GM23248 (cell line): Measurements from ENCODE around the gene DNAJB8. TPM values are rescaled to one million over a fixed set of nuclear protein-coding genes. Genes with fewer than 3 reads are reported as not detected.
A peak's percentile ranks its signal among the peaks of the same experiment; 100 is the strongest.

Source experiments
- DNase-seq: peaks from one replicate; pipeline ENCODE4 v3.0.0-alpha.2; 2015
- H2AFZ ChIP-seq: fragments of 200-600 bp; sonication (generic); 2 replicates; pipeline ENCODE4 v1.6.1; 2016; ENCODE audit warnings: antibody characterized with exemption
- H3F3A ChIP-seq: fragments of 200-600 bp; sonication (generic); 2 replicates; pipeline ENCODE4 v1.6.1; 2016; ENCODE audit warnings: mild to moderate bottlenecking, antibody characterized with exemption, mixed run types; ENCODE audit not compliant: insufficient read depth
- H3K27ac ChIP-seq: fragments of 200-600 bp; sonication (generic); 2 replicates; pipeline ENCODE4 v1.5.1; 2016; ENCODE audit warnings: mild to moderate bottlenecking
- H3K27me3 ChIP-seq: fragments of 200-600 bp; sonication (generic); replicated peaks from 2 replicates; pipeline ENCODE4 v1.6.1; 2016; ENCODE audit warnings: mild to moderate bottlenecking; ENCODE audit not compliant: insufficient read depth
- H3K36me3 ChIP-seq: fragments of 200-600 bp; sonication (generic); 2 replicates; pipeline ENCODE4 v1.6.1; 2016; ENCODE audit warnings: low read depth, mild to moderate bottlenecking
- H3K4me1 ChIP-seq: fragments of 200-600 bp; sonication (generic); 2 replicates; pipeline ENCODE4 v1.6.1; 2016; ENCODE audit warnings: mild to moderate bottlenecking; ENCODE audit not compliant: insufficient read depth
- H3K4me2 ChIP-seq: fragments of 200-600 bp; sonication (generic); one replicate; pipeline ENCODE4 v1.6.1; 2016; ENCODE audit warnings: mild to moderate bottlenecking; ENCODE audit not compliant: unreplicated experiment
- H3K4me3 ChIP-seq: fragments of 200-600 bp; sonication (generic); 2 replicates; pipeline ENCODE4 v1.5.1; 2016; ENCODE audit warnings: mild to moderate bottlenecking
- H3K79me2 ChIP-seq: fragments of 200-600 bp; sonication (generic); 2 replicates; pipeline ENCODE4 v1.6.1; 2016; ENCODE audit warnings: mild to moderate bottlenecking; ENCODE audit not compliant: insufficient read depth
- H3K9ac ChIP-seq: fragments of 200-600 bp; sonication (generic); 2 replicates; pipeline ENCODE4 v1.6.1; 2016; ENCODE audit warnings: mild to moderate bottlenecking
- H3K9me2 ChIP-seq: fragments of 200-600 bp; sonication (generic); 2 replicates; pipeline ENCODE4 v1.6.1; 2016; ENCODE audit warnings: mixed run types, mild to moderate bottlenecking, moderate library complexity; ENCODE audit not compliant: insufficient read depth
- H3K9me3 ChIP-seq: fragments of 200-600 bp; sonication (generic); one replicate; pipeline ENCODE4 v1.6.1; 2017; ENCODE audit warnings: low read depth
- H4K20me1 ChIP-seq: fragments of 200-600 bp; sonication (generic); 2 replicates; pipeline ENCODE4 v1.6.0; 2016; ENCODE audit not compliant: insufficient read depth
- EZH2 ChIP-seq: fragments of 200-600 bp; sonication (generic); IDR thresholded peaks from 2 replicates; pipeline ENCODE4 v1.6.1; 2018; ENCODE audit warnings: antibody characterized with exemption, mild to moderate bottlenecking; ENCODE audit not compliant: insufficient read depth, poor library complexity, severe bottlenecking
- EZH2phosphoT487 ChIP-seq: fragments of 200-600 bp; sonication (generic); IDR thresholded peaks from 2 replicates; pipeline ENCODE4 v1.6.1; 2018; ENCODE audit warnings: antibody characterized with exemption, moderate library complexity, mild to moderate bottlenecking, low read depth; ENCODE audit not compliant: insufficient read depth
- WGBS, 2 experiments: methylation state at CpG; one replicate each; pipeline ENCODE4 v1.1.6; 2015 to 2017; ENCODE audit warnings: low lambda C conversion rate in 2 of 2, low coverage in 1 of 2; ENCODE audit errors: missing lambda C conversion rate in 2 of 2; 5-methylcytosine and 5-hydroxymethylcytosine counted together
- in situ Hi-C: fragments of 300-500 bp; cut with MboI; formaldehyde crosslinking; loops from 2 replicates; pipeline ENCODE4 v1.15.0; 2020
- polyA plus RNA-seq: library from polyadenylated mRNA; unstranded; fragments of >200 nt; fragmentation: Nextera tagmentation; extraction: Ambion mirVana; gene quantifications from 2 replicates; pipeline ENCODE4 v1.2.1, GENCODE V29; 2016
- total RNA-seq: library from RNA; depleted of rRNA; stranded (reverse); fragments of >200 nt; shearing (Covaris generic); gene quantifications from 2 replicates; pipeline ENCODE4 v1.2.3, GENCODE V29; 2014

The DNAJB8 gene
- total and polyA plus RNA-seq, 2 experiments from 2014 or later = not detected

DNA sequence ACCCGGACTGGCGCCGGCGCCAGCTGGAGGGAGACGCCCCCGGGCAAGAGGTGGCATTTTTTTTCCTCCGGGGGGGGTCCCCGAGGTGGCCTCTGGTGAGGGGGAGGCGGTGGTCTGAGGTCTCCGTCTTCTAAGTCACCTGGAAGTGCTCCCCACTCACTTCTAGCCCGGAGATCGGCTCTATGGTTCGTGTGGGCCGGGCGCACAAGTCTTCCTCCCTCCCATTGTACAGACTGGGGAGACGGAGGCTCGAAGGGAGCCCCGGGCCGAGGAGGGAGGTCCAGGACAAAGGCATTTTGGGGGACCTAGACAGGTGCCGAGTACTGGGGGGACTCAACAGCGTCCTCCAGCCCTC is 21.9 kb upstream of the DNAJB8 start:
- H3F3A ChIP-seq = peaks cover 14% of the 10 kb centered on the region; the same call in 1 of the 2 replicates
- DNase-seq = peak; percentile 48
- no peak for TF ChIP-seq EZH2
- no peak for TF ChIP-seq EZH2phosphoT487
- H3K4me1 ChIP-seq = peaks cover 23% of the 10 kb centered on the region
- H3K9me3 ChIP-seq = no peaks in the 10 kb centered on the region
- in situ Hi-C loops = no loop called here
- 4% methylated on average over 14 to 21 of the region's 21 CpGs for WGBS, 2 experiments
- no peaks in the 10 kb centered on the region for H3K36me3 ChIP-seq
- peak overlapping the region; percentile 85 for H3K4me2 ChIP-seq
- peak overlapping the region; percentile 94 for H3K9ac ChIP-seq
- H3K9me2 ChIP-seq = no peaks in the 10 kb centered on the region
- H3K27me3 ChIP-seq = no peaks in the 10 kb centered on the region
- H3K79me2 ChIP-seq = peaks cover 96% of the 10 kb centered on the region
- peak overlapping the region; percentile 88 for H3K27ac ChIP-seq
- no peaks in the 10 kb centered on the region for H4K20me1 ChIP-seq
- peak overlapping the region; percentile 90 for H3K4me3 ChIP-seq
- H2AFZ ChIP-seq = peak overlapping the region; percentile 75

DNA sequence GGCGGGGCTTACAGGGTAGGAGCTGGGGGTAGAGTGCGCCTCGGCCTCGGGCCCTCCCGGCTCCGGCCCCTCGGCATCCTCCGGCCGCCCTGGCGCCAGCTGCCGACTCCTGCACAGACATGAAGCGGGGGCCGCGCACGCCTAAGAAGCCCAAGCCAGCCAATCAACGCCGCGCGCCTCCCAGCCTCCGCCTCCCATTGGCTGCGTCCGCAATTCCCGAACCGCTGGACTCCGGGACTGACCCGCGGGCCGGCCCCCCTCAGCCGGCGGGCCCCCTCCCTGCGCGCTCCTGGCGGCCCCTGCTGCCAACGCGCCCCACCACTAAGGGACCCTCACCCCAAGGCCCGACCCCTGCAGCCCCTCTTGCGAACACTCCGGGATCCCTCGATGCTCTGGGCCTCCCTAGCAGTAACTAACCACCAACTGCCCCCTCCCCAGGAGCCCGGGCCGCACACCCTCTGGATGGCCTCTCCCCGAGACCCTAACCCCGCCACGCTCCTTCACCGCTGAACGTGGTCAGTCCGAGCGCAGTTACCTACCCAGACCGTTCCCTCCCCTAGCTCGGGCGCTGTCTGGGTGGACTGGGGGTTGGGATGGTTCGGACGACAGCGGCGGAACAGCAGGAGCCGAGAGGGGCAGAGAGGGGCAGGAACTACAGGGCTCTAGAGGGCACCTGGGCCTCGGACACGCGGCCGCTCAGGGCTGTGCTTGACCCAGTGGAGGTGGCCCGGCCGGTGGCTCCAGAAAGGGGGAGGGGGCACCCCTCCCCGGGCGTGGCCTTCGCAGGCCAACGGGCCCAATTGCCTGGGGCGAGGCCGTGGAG is 21.3 kb upstream of the DNAJB8 start:
- peak overlapping the region; percentile 85 for H3K4me2 ChIP-seq
- WGBS, 2 experiments = 3 to 5% methylated on average over 32 to 64 of the region's 68 CpGs
- H3K9ac ChIP-seq = peak overlapping the region; percentile 94
- peak overlapping the region; percentile 75 for H2AFZ ChIP-seq
- H3K36me3 ChIP-seq = no peaks in the 10 kb centered on the region
- peak overlapping the region; percentile 90 for H3K4me3 ChIP-seq
- DNase-seq = peak; percentile 99
- in situ Hi-C loops = no loop called here
- peaks cover 94% of the 10 kb centered on the region for H3K79me2 ChIP-seq
- H4K20me1 ChIP-seq = no peaks in the 10 kb centered on the region
- H3K27me3 ChIP-seq = no peaks in the 10 kb centered on the region
- H3K9me2 ChIP-seq = no peaks in the 10 kb centered on the region
- peaks cover 29% of the 10 kb centered on the region for H3K4me1 ChIP-seq
- H3F3A ChIP-seq = peaks cover 19% of the 10 kb centered on the region; the same call in 1 of the 2 replicates
- H3K27ac ChIP-seq = peak overlapping the region; percentile 88
- no peaks in the 10 kb centered on the region for H3K9me3 ChIP-seq
- TF ChIP-seq EZH2 = no peak

GRCh38 chr3:128487538-128487812 is 20.8 kb upstream of the DNAJB8 start:
- in situ Hi-C loops = no loop called here
- peaks cover 33% of the 10 kb centered on the region for H3K4me1 ChIP-seq
- peak overlapping the region; percentile 75 for H2AFZ ChIP-seq
- peak overlapping the region; percentile 88 for H3K27ac ChIP-seq
- H3K9ac ChIP-seq = peak overlapping the region; percentile 94
- no peaks in the 10 kb centered on the region for H3K9me2 ChIP-seq
- peaks cover 89% of the 10 kb centered on the region for H3K79me2 ChIP-seq
- H3K4me2 ChIP-seq = peak overlapping the region; percentile 85
- TF ChIP-seq EZH2 = no peak
- TF ChIP-seq EZH2phosphoT487 = no peak
- H3K36me3 ChIP-seq = no peaks in the 10 kb centered on the region
- 0 to 4% methylated on average over 13 to 14 of the region's 18 CpGs for WGBS, 2 experiments
- no peaks in the 10 kb centered on the region for H3K27me3 ChIP-seq
- H3K9me3 ChIP-seq = no peaks in the 10 kb centered on the region
- no peak for DNase-seq
- H3F3A ChIP-seq = peaks cover 21% of the 10 kb centered on the region; the same call in 1 of the 2 replicates
- peak overlapping the region; percentile 90 for H3K4me3 ChIP-seq
- no peaks in the 10 kb centered on the region for H4K20me1 ChIP-seq

DNA sequence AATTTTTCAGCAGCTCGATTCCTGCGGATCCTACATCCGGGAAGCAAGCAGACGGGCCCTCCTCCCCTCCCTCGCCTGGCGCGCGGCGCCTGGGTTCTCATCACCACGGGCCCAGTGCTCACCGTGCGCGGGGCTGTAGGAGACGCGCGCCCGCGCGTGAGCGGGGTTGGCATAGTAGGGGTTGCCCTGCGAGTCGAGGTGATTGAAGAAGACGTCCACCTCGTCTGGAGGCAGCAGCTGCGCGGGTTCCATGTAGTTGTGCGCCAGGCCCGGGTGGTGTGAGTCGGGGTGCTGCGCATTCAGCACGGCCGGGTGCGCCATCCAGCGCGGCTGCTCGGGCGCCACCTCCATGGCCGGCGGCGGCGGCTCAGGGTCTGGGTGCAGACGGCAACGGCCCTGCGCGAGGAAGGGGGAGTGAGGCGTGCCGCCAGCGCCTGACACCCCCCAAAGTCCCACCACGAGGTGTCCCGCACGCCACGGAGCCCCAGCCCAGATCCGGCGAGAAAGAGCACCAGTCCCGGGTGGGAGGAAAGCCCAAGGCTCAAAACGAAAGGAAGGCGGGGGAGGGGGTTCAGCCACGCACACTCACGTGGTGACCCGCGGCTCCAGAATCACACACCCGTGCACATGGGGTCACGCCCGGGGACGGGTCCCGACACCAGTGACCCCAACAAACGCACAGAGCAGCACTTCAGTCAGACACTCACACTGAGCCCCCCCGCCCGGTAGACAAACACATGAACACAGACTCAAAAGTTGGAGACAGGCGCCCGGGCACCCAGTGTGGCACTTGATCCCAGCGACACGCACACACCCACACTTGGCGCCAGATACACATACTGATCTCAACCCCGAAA is 20.2 kb upstream of the DNAJB8 start:
- in situ Hi-C loops = no loop called here
- Histone ChIP-seq H3K27ac (peak overlapping the region; percentile 88), H3K36me3 (no peaks in the 10 kb centered on the region), H4K20me1 (no peaks in the 10 kb centered on the region), H3K4me3 (peak overlapping the region; percentile 90), H3K4me1 (peaks cover 39% of the 10 kb centered on the region), H3K27me3 (no peaks in the 10 kb centered on the region), H3K4me2 (peak overlapping the region; percentile 85), H3K9ac (peak overlapping the region; percentile 94), H3K9me2 (no peaks in the 10 kb centered on the region), H3F3A (peaks cover 27% of the 10 kb centered on the region; the same call in 1 of the 2 replicates), H3K9me3 (no peaks in the 10 kb centered on the region), H2AFZ (peak overlapping the region; percentile 75), H3K79me2 (peaks cover 83% of the 10 kb centered on the region)
- 1% methylated on average over 56 to 64 of the region's 75 CpGs for WGBS, 2 experiments
- DNase-seq = peak; percentile 83
- no peak for TF ChIP-seq EZH2
- TF ChIP-seq EZH2phosphoT487 = no peak
